Gastroesophageal sphincter (tissue), 4 donors: ENCODE data around the gene TMEM108. TPM values are rescaled to one million over a fixed set of nuclear protein-coding genes. Genes with fewer than 3 reads are reported as not detected.

Experiments
- ATAC-seq: fragments of 150-250 bp; one replicate; pipeline ENCODE4 v1.9.1; 2016; ENCODE audit warnings: mild to moderate bottlenecking, moderate library complexity
- H3K27ac ChIP-seq, 4 donors: fragments of 200-600 bp; sonication (generic) in 3 of 4; 1 replicate in 3 of 4; 2 replicates in 1 of 4; pipeline ENCODE4 v1.5.1; 2016 to 2019
- H3K27me3 ChIP-seq: fragments of 200-600 bp; sonication (generic); one replicate; pipeline ENCODE4 v1.5.1; 2019
- H3K36me3 ChIP-seq, 2 donors: fragments of 200-600 bp; sonication (generic); one replicate each; pipeline ENCODE4 v1.5.1; 2019; ENCODE audit warnings: control low read depth in 1 of 2
- H3K4me1 ChIP-seq, 3 donors: fragments of 200-600 bp; sonication (generic); 1 replicate in 2 of 3; 2 replicates in 1 of 3; pipeline ENCODE4 v1.5.1; 2016 to 2019; ENCODE audit warnings: control low read depth in 2 of 3
- H3K4me3 ChIP-seq, 2 donors: fragments of 200-600 bp; sonication (generic); one replicate each; pipeline ENCODE4 v1.5.1; 2019; ENCODE audit warnings: mild to moderate bottlenecking in 1 of 2, moderate library complexity in 1 of 2
- H3K9me3 ChIP-seq, 3 donors: fragments of 200-600 bp; sonication (generic); one replicate each; pipeline ENCODE4 v1.5.1; 2017 to 2019; ENCODE audit warnings: control low read depth in 2 of 3
- CTCF ChIP-seq, 4 experiments: fragments of 200-600 bp in 2 of 4; fragments of 450-650 bp in 2 of 4; sonication (generic) in 1 of 4; IDR thresholded peaks; one replicate each; pipeline ENCODE4 v1.5.1; 2017 to 2019; ENCODE audit warnings: antibody characterized with exemption in 4 of 4, mild to moderate bottlenecking in 2 of 4, moderate library complexity in 2 of 4
- EP300 ChIP-seq: sonication (generic); formaldehyde crosslinking; IDR thresholded peaks from one replicate; pipeline ENCODE4 v1.6.1; 2017; ENCODE audit warnings: antibody characterized with exemption, mild to moderate bottlenecking
- POLR2A ChIP-seq, 2 donors: fragments of 450-650 bp; IDR thresholded peaks; one replicate each; pipeline ENCODE4 v1.6.1; 2017; ENCODE audit warnings: antibody characterized with exemption in 2 of 2, mild to moderate bottlenecking in 2 of 2, moderate library complexity in 1 of 2
- POLR2AphosphoS5 ChIP-seq: sonication (generic); formaldehyde crosslinking; IDR thresholded peaks from one replicate; pipeline ENCODE4 v1.6.1; 2017; ENCODE audit warnings: antibody characterized with exemption
- WGBS, 2 donors: methylation state at CpG; one replicate each; pipeline ENCODE4 v1.1.5; 2018; ENCODE audit warnings: low coverage in 1 of 2; 5-methylcytosine and 5-hydroxymethylcytosine counted together
- total RNA-seq, 4 donors: library from RNA; depleted of rRNA; stranded (reverse); fragments of >200 nt; gene quantifications; one replicate each; pipeline ENCODE4 v1.1.0, GENCODE V29; 2016

The TMEM108 gene
- total RNA-seq, 4 donors from 2014 or later = 2.7 to 7.3 (median 4.1) TPM

GRCh38 chr3:133016838-133017309 lies 21.3 kb upstream of the TMEM108 start:
- H3K9me3 ChIP-seq = peaks cover 0 to under 1% (median 0%) of the 10 kb centered on the region in 3 donors
- TF ChIP-seq POLR2AphosphoS5 = no peak
- TF ChIP-seq POLR2A (IDR thresholded peaks at IDR 0.05) = no peak
- no peak for TF ChIP-seq EP300
- TF ChIP-seq CTCF (IDR thresholded peaks at IDR 0.05) = no peak
- H3K4me1 ChIP-seq = no peaks in the 10 kb centered on the region
- no peak overlapping the region for H3K27ac ChIP-seq
- H3K27me3 ChIP-seq = no peaks in the 10 kb centered on the region
- no peaks in the 10 kb centered on the region for H3K36me3 ChIP-seq
- no peak for ATAC-seq
- no peak overlapping the region for H3K4me3 ChIP-seq
- WGBS, 2 donors = 20 to 27% methylated on average over 1 of the region's 1 CpG

DNA sequence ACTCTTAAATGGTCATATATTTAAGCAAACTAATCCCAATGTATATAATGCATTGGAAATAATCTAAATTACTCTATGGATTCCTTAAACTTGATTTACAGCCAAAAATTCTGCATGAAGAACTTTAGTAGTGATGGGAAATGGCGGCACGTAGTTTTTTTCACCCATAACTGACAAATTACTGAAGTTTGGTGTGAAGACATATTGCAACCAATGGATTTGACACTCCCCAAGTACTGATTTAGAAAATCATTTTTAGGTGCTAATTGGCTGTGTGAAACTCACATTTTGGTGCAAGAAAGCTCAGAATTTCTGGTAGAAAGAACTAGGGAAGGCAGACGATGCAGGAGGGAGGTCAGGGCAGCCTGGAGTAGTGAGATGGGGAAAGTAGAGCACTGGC lies 19.3 kb upstream of the TMEM108 start:
- Histone ChIP-seq H3K27ac (no peak overlapping the region), H3K27me3 (no peaks in the 10 kb centered on the region), H3K36me3 (no peaks in the 10 kb centered on the region), H3K4me3 (no peak overlapping the region), H3K4me1 (no peaks in the 10 kb centered on the region), H3K9me3 (no peaks in the 10 kb centered on the region)
- WGBS, 2 donors = 89 to 92% methylated on average over 3 of the region's 3 CpGs
- TF ChIP-seq POLR2AphosphoS5 (no peak), CTCF (IDR thresholded peaks at IDR 0.05) (no peak), EP300 (no peak), POLR2A (IDR thresholded peaks at IDR 0.05) (no peak)
- ATAC-seq = no peak

DNA sequence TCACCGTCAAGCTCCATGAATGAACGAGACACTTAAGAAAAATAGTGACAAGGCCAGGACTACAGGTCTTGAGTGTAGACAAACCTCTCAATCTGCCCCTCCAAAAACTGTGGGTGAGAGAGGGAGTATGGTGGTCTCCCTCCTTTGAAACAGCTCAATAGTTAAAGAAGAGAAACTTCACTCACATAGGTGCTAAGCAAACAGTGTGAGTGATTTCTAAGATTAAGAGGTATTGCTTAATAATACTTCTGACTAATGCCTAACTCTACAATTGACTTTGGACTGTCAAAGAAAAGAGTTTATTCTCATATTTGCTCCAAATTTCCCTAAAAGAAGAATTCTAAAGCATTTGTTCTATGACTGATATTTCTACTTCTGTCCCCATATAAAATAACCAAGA lies 17.0 kb upstream of the TMEM108 start:
- TF ChIP-seq POLR2AphosphoS5 (no peak), POLR2A (IDR thresholded peaks at IDR 0.05) (no peak)
- Histone ChIP-seq H3K27me3 (no peaks in the 10 kb centered on the region), H3K9me3 (no peaks in the 10 kb centered on the region), H3K27ac (no peak overlapping the region), H3K4me1 (no peaks in the 10 kb centered on the region), H3K4me3 (no peak overlapping the region), H3K36me3 (no peaks in the 10 kb centered on the region)
- ATAC-seq = no peak
- WGBS, 2 donors = 71 to 81% methylated on average over 2 of the region's 2 CpGs

- TF ChIP-seq CTCF (IDR thresholded peaks at IDR 0.05) = no peak
- TF ChIP-seq POLR2AphosphoS5 = no peak
- TF ChIP-seq EP300 = no peak
- no peak for TF ChIP-seq POLR2A (IDR thresholded peaks at IDR 0.05)
- Histone ChIP-seq H3K4me1 (no peaks in the 10 kb centered on the region), H3K27ac (no peak overlapping the region), H3K27me3 (peaks cover 4% of the 10 kb centered on the region), H3K4me3 (no peak overlapping the region), H3K36me3 (no peaks in the 10 kb centered on the region), H3K9me3 (no peaks in the 10 kb centered on the region)
- 78% methylated on average over 1 of the region's 1 CpG; no CpG with 5 or more reads in 1 of the 2 donors for WGBS, 2 donors
- no peak for ATAC-seq
These were observed 14.8 kb upstream of the TMEM108 start for GRCh38 chr3:133023362-133023761.

DNA sequence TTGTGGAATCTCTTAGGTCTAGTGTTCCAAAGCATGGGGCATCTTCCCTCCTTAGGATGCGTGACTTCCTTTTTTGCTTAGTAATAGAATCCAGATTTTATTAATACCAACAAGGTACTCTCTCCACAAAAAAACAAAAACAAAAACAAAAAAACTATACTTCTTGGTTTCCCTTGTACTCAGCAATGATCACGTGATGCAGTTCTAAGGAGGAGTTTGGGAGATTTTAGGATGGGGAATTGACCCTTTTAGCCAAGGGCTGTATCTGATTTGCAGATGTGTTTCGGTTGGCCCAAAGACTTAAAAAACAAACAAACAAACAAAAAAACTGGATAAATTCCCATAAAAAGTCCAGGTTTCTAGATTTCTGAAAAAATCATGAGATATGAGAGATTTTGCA lies 12.6 kb upstream of the TMEM108 start:
- H3K4me1 ChIP-seq = no peaks in the 10 kb centered on the region
- H3K9me3 ChIP-seq = no peaks in the 10 kb centered on the region
- no peaks in the 10 kb centered on the region for H3K36me3 ChIP-seq
- H3K27me3 ChIP-seq = peaks cover 4% of the 10 kb centered on the region
- H3K27ac ChIP-seq = no peak overlapping the region
- ATAC-seq = no peak
- H3K4me3 ChIP-seq = no peak overlapping the region
- 64 to 73% methylated on average over 3 of the region's 3 CpGs for WGBS, 2 donors
- TF ChIP-seq POLR2AphosphoS5 (no peak), EP300 (no peak), CTCF (IDR thresholded peaks at IDR 0.05) (no peak), POLR2A (IDR thresholded peaks at IDR 0.05) (no peak)
